ENCODE measurements around the gene ACTR8.
"Not testable (repeated sequence)": the region's sequence is repeated elsewhere in the genome, so short reads cannot be mapped to it uniquely, and the experiment has no call there.

ACTR8 gene

GRCh38 chr3:53881691-53882593 lies at the start of gene ACTR8:
TSS of gene ACTR8 (minus strand) at chr3:53882152. CDS start at chr3:53882101, 51 bp downstream.
- peak; percentile 73 for DNase-seq (ENCODE audit: low spot score)

GRCh38 chr3:53927208-53927872 lies 45.4 kb upstream of the ACTR8 start:
- DNase-seq (ENCODE audit: low spot score): not testable (repeated sequence)

GRCh38 chr3:53921296-53921695 lies 39.3 kb upstream of the ACTR8 start:
- DNase-seq (ENCODE audit: low spot score): peak; percentile 26

- no peak for DNase-seq (ENCODE audit: low spot score)
Measured at GRCh38 chr3:53919741-53920140, 37.8 kb upstream of the ACTR8 start.

- no peak for DNase-seq (ENCODE audit: low spot score)
Measured at GRCh38 chr3:53913401-53913800, 31.4 kb upstream of the ACTR8 start.

- no peak for DNase-seq (ENCODE audit: low spot score)
Measured at GRCh38 chr3:53902711-53903110, 20.8 kb upstream of the ACTR8 start.

- no peak for DNase-seq (ENCODE audit: low spot score)
Measured at GRCh38 chr3:53902067-53902466, 20.1 kb upstream of the ACTR8 start.

- no peak for DNase-seq (ENCODE audit: low spot score)
Measured at GRCh38 chr3:53900666-53901331, 18.8 kb upstream of the ACTR8 start.

- DNase-seq (ENCODE audit: low spot score): no peak
Measured at GRCh38 chr3:53899750-53900149, 17.8 kb upstream of the ACTR8 start.

- DNase-seq (ENCODE audit: low spot score): no peak
Measured at GRCh38 chr3:53892286-53892637, 10.3 kb upstream of the ACTR8 start.

- peak; percentile 99 for DNase-seq (ENCODE audit: low spot score)
Measured at GRCh38 chr3:53891497-53892285, 9.7 kb upstream of the ACTR8 start, which contains the start of gene SELENOK. TSS of gene SELENOK (minus strand) at chr3:53891859.

- peak; percentile 68 for DNase-seq (ENCODE audit: low spot score)
Measured at GRCh38 chr3:53890726-53891475, 8.9 kb upstream of the ACTR8 start.

GRCh38 chr3:53888232-53888631 lies 6.3 kb upstream of the ACTR8 start:
- DNase-seq (ENCODE audit: low spot score): peak; percentile 37

- DNase-seq (ENCODE audit: low spot score): no peak
Measured at GRCh38 chr3:53887446-53887845, 5.5 kb upstream of the ACTR8 start.

GRCh38 chr3:53885239-53885638 lies 3.3 kb upstream of the ACTR8 start:
- DNase-seq (ENCODE audit: low spot score): no peak

GRCh38 chr3:53884623-53885022 lies 2.7 kb upstream of the ACTR8 start:
- no peak for DNase-seq (ENCODE audit: low spot score)

GRCh38 chr3:53883008-53883407 lies 1.1 kb upstream of the ACTR8 start:
- DNase-seq (ENCODE audit: low spot score): no peak

GRCh38 chr3:53880396-53881345 lies 1.3 kb downstream of the ACTR8 start:
- DNase-seq (ENCODE audit: low spot score): no peak

- no peak for DNase-seq (ENCODE audit: low spot score)
Measured at GRCh38 chr3:53865732-53866499, 16.0 kb downstream of the ACTR8 start.

Measured in hematopoietic multipotent progenitor cell treated with erythropoietin and hydrocortisone succinate and interleukin-3 and kit ligand, for 15 days (in vitro differentiated cells).